GM03348 (cell line): ENCODE results near the gene ZNF223.

Source experiments
- DNase-seq: peaks from one replicate; pipeline ENCODE4 v3.0.0; 2012; ENCODE audit warnings: low spot score

The ZNF223 gene

GRCh38 chr19:44071824-44072542 lies 20.1 kb downstream of the ZNF223 start, which contains the start of gene ZNF284:
ZNF284 (plus strand) TSS chr19:44072159; CDS start chr19:44076390, 4,231 bp downstream.
- peak; percentile 91 for DNase-seq

DNA sequence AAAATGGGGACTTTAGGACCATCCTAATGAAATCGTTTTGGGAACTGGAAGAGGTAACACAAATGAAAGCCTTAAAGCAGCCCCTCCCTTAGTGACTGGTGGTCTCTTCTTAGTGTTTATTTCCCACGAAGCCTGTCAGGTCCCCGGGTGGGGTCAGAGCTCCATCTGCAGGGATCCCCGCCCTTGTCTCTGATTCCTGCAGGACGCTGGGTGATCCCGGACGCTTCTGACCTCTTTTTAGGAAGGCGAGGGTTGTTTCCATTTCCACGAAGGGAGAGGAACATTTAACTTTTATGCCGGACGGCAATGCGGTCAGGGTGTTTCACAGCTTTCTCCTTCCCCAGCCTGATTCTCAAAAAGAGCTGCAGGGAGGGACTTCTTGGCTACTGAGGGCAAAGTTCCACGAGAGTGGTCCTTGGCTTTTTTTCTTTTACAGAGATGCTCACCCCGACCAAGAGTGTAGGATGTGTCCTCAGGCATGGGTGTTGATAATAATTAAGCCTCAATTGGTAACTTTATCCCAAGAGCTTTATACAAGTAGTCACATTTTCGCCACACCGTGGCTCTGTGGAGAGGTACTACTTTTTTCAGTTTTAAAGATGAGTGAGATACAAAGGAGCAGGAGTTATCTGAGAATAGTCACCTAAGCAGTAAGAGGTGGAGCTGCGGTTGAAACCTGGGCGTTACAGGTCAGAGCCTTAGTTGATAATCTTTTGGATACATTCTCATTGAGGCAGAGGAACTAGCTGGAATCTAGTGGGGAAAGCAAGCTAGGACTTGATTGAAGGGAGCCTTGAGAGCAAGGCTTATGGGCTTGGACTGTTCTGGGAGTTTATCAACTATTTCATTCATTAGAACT lies 20.9 kb downstream of the ZNF223 start:
- DNase-seq: peak; percentile 35

- DNase-seq: no peak
These were observed 24.5 kb downstream of the ZNF223 start for GRCh38 chr19:44076325-44076724.

DNA sequence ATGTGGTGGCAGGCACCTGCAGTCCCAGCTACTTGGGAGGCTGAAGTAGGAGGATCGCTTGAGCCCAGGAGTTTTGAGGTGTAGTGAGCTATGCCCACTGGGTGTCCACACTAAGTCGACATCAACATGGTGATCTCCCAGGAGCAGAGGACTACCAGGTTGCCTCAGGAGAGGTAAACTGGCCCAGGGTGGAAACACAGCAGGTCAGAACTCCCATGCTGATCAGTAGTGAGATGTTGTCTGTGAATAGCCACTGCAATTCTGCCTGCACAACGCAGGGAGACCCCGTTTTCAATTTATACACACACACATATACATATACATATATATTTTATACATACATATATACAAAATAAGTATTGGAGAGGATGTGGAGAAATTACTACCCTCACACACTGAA lies 40.3 kb downstream of the ZNF223 start:
- DNase-seq: no peak

DNA sequence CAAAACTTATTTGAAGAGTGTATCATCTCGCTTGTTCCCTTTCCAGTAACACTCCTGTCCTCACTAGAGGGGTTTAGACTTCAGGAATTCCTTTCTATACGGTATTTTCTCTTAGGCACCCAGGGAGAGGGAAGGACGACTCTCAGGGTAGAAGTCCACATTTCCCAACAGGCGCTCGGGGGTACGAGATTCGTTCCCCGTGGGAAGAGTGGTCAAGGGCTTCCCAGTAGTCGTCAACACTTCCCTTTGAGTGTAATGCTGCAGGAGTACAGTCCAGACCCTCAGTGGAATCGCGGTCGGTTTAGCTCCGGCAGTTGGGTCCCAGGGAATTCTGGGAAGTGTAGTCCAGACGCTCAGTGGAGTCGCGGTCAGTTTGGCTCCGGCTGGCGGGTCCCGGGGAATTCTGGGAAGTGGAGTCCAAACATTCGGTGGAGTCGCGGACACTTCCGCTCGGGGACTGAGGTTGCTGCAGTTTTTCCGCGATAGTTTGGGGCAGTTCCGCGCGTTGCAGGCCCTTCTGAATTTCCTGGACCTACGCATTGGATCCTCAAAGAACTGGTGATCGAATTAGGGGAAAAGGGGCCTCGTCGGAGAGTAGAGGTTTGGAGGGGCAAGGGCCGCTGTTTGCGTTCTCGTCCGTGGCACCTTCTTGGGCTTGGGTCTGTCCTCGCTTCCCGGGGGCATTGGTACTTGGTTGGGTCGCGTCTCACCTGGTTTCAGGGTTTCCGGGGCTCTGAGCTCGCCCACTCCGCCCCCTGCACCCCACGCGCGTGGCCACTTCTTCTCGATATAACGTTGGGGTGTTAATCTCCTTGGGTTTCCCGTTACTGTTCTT lies 42.3 kb downstream of the ZNF223 start, which contains the start of gene ZNF224:
ZNF224 (plus strand) TSS at position 431 of the 835 bp plus-strand sequence. CDS start 3,513 bp downstream, outside the sequence.
- DNase-seq: peak; percentile 93

DNA sequence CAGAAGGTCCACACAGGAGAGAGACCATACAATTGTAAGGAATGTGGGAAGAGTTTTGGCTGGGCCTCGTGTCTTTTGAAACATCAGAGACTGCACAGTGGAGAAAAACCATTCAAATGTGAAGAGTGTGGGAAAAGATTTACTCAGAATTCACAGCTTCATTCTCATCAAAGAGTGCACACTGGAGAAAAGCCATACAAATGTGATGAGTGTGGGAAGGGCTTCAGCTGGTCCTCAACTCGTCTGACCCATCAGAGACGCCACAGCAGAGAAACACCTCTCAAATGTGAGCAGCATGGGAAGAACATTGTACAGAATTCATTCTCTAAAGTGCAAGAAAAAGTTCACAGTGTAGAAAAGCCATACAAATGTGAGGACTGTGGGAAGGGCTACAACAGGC lies 55.9 kb downstream of the ZNF223 start:
- DNase-seq: no peak

- no peak for DNase-seq
These were observed 57.6 kb downstream of the ZNF223 start for GRCh38 chr19:44109458-44109857.

GRCh38 chr19:44111910-44112463 lies 60.2 kb downstream of the ZNF223 start:
- DNase-seq: peak; percentile 33

DNA sequence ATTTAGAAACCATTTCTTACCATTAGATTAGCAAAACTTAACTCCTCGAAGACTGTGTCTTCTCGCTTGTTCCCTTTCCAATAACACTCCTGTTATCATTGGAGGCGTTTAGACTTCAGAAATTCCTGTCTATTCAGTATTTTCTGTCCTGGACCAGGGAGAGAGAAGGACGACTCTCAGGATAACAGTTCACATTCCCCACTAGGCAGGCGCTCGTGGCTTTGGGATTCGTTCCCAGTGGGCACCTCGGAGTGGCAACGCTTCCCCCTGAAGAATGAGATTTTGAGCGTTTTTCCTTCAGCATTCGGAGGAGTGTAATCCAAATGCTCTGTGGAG lies 60.9 kb downstream of the ZNF223 start:
- DNase-seq: no peak

- DNase-seq: peak; percentile 92
These were observed 61.4 kb downstream of the ZNF223 start, which contains the start of gene ZNF225 for GRCh38 chr19:44113138-44113783. ZNF225 (plus strand) TSS chr19:44113399; CDS start chr19:44115828, 2,429 bp downstream.

GRCh38 chr19:44113784-44114390 lies 62.1 kb downstream of the ZNF223 start:
- peak; percentile 33 for DNase-seq
